Measurements from ENCODE around the gene PRPF18.

PRPF18 gene

DNA sequence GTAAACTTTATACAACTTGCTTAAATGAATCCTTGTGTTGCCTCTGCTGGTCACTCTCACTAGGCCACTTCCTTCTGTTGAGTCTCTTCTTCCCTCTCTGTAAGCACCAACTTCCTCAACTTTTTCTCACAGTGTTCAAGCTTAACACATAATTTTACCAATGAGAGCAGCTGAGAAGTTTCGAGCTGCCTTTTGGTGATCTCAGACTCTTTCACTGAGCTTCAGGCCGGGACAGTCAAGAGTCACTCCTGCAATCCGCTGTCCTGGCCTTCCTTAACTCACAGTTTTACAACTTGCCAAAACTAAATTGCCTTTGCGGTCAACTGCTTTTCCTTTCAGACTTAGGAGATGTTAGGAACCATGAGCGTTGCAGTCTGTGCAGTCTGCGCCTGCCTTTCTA lies 47.4 kb downstream of the PRPF18 start:
- Histone ChIP-seq H4K20me1 (ENCODE audit: insufficient read depth, low read length) (no peaks in the 10 kb centered on the region), H3K27ac (ENCODE audit: low read length) (no peak overlapping the region), H3K9me2 (replicated peaks; ENCODE audit: insufficient read depth, low read length) (no peaks in the 10 kb centered on the region), H3K36me3 (replicated peaks; ENCODE audit: insufficient read depth, low read length) (no peaks in the 10 kb centered on the region), H3K9ac (ENCODE audit: low read length) (no peak overlapping the region), H3K4me3 (ENCODE audit: low read length) (no peak overlapping the region), H3K9me3 (replicated peaks; ENCODE audit: insufficient read depth, low read length) (no peaks in the 10 kb centered on the region), H3F3A (ENCODE audit: insufficient read depth, low read length) (no peaks in the 10 kb centered on the region), H3K79me2 (ENCODE audit: low read length) (no peaks in the 10 kb centered on the region), H3K4me2 (ENCODE audit: low read depth, low read length) (no peak overlapping the region), H2AFZ (ENCODE audit: low read length) (no peak overlapping the region), H3K4me1 (ENCODE audit: low read length) (no peaks in the 10 kb centered on the region), H3K27me3 (replicated peaks; ENCODE audit: insufficient read depth, low read length) (no peaks in the 10 kb centered on the region)
- DNase-seq = no peak
- TF ChIP-seq, protein P1, sequence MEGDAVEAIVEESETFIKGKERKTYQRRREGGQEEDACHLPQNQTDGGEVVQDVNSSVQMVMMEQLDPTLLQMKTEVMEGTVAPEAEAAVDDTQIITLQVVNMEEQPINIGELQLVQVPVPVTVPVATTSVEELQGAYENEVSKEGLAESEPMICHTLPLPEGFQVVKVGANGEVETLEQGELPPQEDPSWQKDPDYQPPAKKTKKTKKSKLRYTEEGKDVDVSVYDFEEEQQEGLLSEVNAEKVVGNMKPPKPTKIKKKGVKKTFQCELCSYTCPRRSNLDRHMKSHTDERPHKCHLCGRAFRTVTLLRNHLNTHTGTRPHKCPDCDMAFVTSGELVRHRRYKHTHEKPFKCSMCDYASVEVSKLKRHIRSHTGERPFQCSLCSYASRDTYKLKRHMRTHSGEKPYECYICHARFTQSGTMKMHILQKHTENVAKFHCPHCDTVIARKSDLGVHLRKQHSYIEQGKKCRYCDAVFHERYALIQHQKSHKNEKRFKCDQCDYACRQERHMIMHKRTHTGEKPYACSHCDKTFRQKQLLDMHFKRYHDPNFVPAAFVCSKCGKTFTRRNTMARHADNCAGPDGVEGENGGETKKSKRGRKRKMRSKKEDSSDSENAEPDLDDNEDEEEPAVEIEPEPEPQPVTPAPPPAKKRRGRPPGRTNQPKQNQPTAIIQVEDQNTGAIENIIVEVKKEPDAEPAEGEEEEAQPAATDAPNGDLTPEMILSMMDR (IDR thresholded peaks at IDR 0.05; ENCODE audit: low read length) = no peak
- TF ChIP-seq EZH2 (optimal IDR thresholded peaks at IDR 0.05; ENCODE audit: low read depth, low read length) (no peak), EZH2phosphoT487 (IDR thresholded peaks at IDR 0.05; ENCODE audit: low read length) (no peak)

DNA sequence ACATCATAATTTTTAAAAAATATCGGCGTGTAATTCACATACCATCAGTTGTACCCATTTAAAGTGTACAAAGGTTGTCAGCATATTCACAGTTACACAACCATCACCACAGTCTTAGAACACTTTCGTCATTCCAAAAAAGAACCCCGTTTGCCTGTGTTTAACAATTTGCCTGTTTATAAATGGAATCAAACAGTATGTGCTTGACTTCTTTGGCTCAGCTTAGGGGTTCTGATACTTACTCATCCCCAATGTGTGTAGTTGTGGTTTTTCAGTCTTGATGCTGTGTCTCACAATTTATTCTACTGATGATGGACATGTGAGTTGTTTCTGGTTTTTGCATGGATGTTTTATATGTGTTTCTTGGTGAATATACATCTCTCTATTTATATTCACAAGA lies 50.0 kb downstream of the PRPF18 start:
- H3K4me3 ChIP-seq (ENCODE audit: low read length) = no peak overlapping the region
- H3K9me2 ChIP-seq (replicated peaks; ENCODE audit: insufficient read depth, low read length) = no peaks in the 10 kb centered on the region
- no peaks in the 10 kb centered on the region for H3K79me2 ChIP-seq (ENCODE audit: low read length)
- no peak overlapping the region for H3K27ac ChIP-seq (ENCODE audit: low read length)
- no peak overlapping the region for H3K9ac ChIP-seq (ENCODE audit: low read length)
- no peaks in the 10 kb centered on the region for H3K4me1 ChIP-seq (ENCODE audit: low read length)
- no peaks in the 10 kb centered on the region for H3F3A ChIP-seq (ENCODE audit: insufficient read depth, low read length)
- H3K36me3 ChIP-seq (replicated peaks; ENCODE audit: insufficient read depth, low read length) = no peaks in the 10 kb centered on the region
- TF ChIP-seq EZH2 (optimal IDR thresholded peaks at IDR 0.05; ENCODE audit: low read depth, low read length) = no peak
- TF ChIP-seq, protein P1 (IDR thresholded peaks at IDR 0.05; ENCODE audit: low read length) = no peak
- no peak for TF ChIP-seq EZH2phosphoT487 (IDR thresholded peaks at IDR 0.05; ENCODE audit: low read length)
- H4K20me1 ChIP-seq (ENCODE audit: insufficient read depth, low read length) = no peaks in the 10 kb centered on the region
- no peaks in the 10 kb centered on the region for H3K9me3 ChIP-seq (replicated peaks; ENCODE audit: insufficient read depth, low read length)
- H3K4me2 ChIP-seq (ENCODE audit: low read depth, low read length) = no peak overlapping the region
- no peak for DNase-seq
- no peak overlapping the region for H2AFZ ChIP-seq (ENCODE audit: low read length)
- H3K27me3 ChIP-seq (replicated peaks; ENCODE audit: insufficient read depth, low read length) = no peaks in the 10 kb centered on the region

DNA sequence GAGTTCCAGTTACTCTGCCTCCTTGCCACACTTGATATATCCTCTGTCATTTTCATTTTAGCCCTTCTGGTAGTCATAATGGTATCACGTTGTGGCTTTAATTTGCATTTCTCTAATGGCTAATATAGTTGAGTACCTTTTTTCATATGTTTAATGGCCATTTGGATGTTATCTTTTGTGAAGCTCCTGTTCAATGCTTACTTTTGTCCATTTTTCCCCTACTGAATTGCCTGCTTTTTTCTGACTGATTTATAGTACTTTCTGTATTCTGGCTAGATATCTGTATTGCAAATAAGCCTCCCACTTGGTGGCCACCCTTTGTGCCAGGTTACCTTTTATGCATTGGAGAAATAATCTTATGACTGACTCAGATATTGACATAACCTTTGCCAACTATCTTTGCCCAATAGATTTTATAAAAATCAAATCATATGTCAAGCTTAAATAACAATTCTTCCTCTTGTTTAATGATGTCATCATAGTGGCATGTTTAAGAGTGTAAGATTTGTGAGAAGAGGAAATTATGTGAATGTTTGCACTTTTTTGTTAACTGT lies 50.6 kb downstream of the PRPF18 start:
- Histone ChIP-seq H3K9ac (ENCODE audit: low read length) (no peak overlapping the region), H3K27me3 (replicated peaks; ENCODE audit: insufficient read depth, low read length) (no peaks in the 10 kb centered on the region), H3K4me2 (ENCODE audit: low read depth, low read length) (no peak overlapping the region), H3K4me3 (ENCODE audit: low read length) (no peak overlapping the region), H4K20me1 (ENCODE audit: insufficient read depth, low read length) (no peaks in the 10 kb centered on the region), H3K79me2 (ENCODE audit: low read length) (no peaks in the 10 kb centered on the region), H3K27ac (ENCODE audit: low read length) (no peak overlapping the region), H3K36me3 (replicated peaks; ENCODE audit: insufficient read depth, low read length) (no peaks in the 10 kb centered on the region), H3K4me1 (ENCODE audit: low read length) (no peaks in the 10 kb centered on the region), H3K9me2 (replicated peaks; ENCODE audit: insufficient read depth, low read length) (no peaks in the 10 kb centered on the region), H3F3A (ENCODE audit: insufficient read depth, low read length) (no peaks in the 10 kb centered on the region), H3K9me3 (replicated peaks; ENCODE audit: insufficient read depth, low read length) (no peaks in the 10 kb centered on the region), H2AFZ (ENCODE audit: low read length) (no peak overlapping the region)
- TF ChIP-seq, protein P1 (IDR thresholded peaks at IDR 0.05; ENCODE audit: low read length) = no peak
- TF ChIP-seq EZH2 (optimal IDR thresholded peaks at IDR 0.05; ENCODE audit: low read depth, low read length) (no peak), EZH2phosphoT487 (IDR thresholded peaks at IDR 0.05; ENCODE audit: low read length) (no peak)
- DNase-seq = no peak
